GM19043 (cell line): ENCODE results near the gene OR6K2.
"Not testable (repeated sequence)": the region's sequence is repeated elsewhere in the genome, so short reads cannot be mapped to it uniquely, and the experiment has no call there.

Source experiments
- ATAC-seq: cut with Tn5 transposase; IDR thresholded peaks from one replicate; pipeline ENCODE4 v1.9.1; 2021; ENCODE audit warnings: low read depth; ENCODE audit not compliant: unreplicated experiment

The OR6K2 gene, protein sequence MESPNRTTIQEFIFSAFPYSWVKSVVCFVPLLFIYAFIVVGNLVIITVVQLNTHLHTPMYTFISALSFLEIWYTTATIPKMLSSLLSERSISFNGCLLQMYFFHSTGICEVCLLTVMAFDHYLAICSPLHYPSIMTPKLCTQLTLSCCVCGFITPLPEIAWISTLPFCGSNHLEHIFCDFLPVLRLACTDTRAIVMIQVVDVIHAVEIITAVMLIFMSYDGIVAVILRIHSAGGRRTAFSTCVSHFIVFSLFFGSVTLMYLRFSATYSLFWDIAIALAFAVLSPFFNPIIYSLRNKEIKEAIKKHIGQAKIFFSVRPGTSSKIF

DNA sequence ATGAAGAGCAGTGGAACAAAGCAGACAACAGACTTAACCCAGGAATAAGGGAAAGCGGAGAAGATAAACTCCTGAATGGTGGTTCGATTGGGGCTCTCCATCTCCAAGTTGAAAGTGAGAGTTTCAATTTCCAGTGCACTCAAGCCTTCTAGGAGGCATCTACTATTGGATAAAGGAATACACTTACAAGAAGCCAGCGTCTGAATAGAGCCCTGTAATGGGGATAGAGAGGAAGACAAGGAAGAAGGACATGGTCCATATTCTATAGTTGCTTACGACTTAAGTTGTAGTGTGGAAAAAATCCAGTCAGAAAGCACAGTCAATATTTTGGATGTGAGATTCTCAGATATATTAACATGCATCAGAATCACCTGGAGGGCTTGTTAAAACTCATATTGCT, at the start of gene OR6K2:
Gene OR6K2, minus strand, starts transcription at position 101 of the 400 bp plus-strand sequence. Its CDS starts 0 bp downstream, at position 101.
- no peak for ATAC-seq

DNA sequence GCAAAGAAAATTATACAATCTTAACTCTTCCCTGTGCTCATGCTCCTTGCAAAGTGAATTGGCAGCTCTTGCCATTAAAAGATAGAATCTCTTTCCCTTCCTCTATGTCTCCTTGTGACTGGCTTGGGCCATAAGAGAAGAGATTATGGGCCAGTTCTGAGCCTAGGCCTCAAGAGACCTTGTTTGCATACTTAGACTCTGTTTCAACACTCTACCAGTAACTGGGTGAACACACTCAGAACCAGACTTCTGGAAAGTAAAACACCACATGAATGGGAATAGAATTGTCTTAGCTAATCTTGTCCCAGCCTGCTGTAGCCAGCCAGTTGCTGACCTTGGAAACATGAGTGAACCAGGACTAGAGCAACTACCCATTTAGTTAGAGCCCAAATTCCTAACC, 35.4 kb upstream of the OR6K2 start:
- no peak for ATAC-seq

DNA sequence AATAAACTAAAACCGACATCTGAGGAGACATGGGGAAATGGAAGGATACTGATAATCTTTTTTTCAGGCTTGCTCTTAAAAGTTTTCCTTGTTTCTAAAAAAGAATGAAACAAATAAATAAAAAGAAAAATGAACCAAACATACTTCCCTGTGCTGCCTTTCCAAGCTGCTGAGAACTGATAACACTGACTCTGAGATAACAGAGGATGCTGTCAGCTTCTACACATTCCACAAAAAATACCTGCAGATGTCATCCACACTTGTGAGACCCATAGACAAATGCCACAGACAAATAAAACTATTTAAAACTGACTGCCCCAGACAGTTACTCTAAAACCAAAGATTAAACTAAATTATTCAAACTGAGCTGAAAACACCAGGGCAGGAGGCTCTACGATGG, 32.1 kb upstream of the OR6K2 start:
- ATAC-seq: no peak

DNA sequence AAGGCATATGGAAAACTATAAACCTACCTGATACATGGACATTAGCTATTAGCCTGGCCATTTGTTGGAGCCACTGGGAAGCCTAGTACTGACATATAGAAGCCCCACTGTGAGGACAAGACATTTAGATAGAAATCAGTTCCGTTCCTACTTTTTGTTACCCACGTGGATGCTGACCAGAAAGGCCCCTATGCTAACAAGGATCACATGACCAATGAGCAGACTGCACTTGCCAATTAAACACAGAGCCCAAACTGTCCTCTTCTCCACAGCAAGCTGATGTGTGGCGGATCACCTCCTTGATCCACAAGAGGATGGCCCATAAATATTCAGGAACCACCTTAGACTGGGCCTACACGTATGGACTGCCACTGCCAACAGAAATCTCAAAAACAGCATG, 31.3 kb upstream of the OR6K2 start:
- ATAC-seq: no peak

DNA sequence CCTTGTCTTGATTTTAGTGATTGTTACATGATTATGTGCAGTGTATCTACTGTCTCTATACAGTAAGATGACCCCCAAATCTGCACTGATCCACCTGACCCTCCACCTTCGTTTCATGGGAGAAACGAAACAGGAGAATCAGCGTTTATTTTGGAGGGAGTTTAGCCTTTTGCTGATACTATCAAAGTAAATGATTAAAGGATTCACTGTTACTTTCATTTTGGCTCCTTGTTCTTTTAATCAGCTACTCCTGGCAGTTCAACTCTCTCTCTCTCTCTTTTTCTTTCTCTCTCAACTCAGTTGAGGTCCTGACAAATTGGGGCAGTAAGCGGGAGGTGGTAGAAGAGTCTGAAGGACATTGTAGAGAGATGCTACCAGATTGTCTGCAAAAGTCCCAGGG, 30.0 kb upstream of the OR6K2 start:
- no peak for ATAC-seq

DNA sequence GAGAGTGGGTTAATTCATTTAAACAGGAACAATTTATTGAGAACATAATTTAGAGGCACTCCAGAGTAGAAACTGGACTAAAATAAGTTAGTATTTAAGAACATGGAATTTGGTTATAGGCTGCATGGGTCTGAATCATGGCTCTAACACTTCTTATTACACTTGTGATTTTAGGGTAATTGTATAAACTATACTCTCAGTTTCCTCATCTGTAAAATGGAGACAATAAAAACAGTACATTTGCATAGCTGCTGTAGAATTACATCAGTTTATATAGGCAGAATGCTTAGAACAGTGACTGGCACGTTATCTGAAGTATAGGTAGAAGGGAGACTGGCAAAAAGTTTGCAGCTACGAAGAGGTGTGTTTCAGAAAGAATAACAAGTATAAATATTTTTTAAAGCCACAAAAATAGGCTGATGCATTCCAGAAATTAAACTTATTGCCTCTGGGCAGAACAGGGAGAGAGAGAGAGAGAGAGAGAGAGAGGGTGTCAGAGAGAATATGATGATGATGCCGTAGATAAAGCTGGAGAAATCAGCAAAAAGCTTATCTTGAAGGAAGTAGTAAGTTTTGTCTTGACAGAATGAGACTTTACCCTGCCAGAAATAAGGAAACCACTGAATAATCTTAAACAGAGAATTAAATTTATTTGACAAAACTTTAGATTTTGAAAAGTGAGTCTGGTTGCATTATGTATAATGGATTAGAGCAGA, 28.2 kb upstream of the OR6K2 start:
- no peak for ATAC-seq

DNA sequence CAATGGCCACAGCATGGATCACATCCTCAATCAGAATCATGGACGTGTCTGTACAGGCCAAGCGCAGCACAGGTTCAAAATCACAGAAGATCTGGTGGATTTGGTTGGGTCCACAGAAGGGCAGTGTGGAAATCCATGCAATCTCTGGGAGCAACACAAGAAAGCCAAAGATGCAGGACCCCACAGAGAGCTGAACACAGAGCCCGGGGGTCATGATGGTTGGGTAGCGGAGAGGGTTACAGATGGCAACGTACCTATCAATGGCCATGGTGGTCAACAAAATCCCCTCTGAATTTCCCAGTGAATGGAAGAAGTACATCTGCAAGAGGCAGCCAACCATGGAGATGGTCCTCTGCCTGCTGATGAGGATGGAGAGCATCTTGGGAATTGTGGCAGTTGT, 24.0 kb upstream of the OR6K2 start:
- ATAC-seq: no peak

DNA sequence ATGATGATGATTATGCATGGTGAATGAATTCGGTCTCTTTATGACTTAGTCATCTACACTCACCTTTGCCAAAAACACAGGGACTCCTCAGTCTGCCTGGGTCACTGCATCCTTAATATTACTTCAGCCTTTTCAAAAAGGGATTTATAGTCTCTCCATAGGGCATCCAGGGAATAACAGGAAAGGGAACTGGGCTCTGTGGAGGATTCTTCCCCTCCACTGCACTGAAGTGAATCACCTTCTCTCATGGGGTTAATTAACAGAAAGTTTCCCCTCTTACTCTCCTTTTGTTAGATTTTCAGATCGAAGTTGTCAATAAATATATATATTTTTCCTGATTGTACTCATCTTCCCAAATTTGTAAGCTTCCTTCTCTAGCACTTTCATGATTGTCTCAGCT, 20.2 kb upstream of the OR6K2 start, which contains the start of gene OR6K3:
Gene OR6K3, minus strand, starts transcription at position 101 of the 400 bp plus-strand sequence. CDS start 2,605 bp downstream, outside the sequence.
- ATAC-seq: no peak

DNA sequence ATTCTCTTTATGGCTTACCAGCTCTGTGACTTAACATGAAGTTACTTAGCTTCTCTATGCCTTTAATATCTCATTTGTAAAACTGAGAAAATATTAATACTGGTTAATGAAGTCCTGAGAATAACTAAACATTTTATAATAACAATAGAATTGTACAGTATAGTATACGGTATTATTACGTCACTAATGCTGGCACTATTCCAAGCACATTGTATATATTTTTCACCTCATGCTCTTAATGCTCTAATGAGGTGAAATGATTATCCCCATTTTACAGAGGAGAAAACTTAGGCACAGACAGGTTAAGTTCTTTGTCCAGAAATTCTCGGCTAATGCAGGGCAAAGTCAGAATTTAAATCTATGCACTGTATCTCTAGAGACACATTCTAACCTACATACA, 19.2 kb upstream of the OR6K2 start:
- ATAC-seq: no peak

DNA sequence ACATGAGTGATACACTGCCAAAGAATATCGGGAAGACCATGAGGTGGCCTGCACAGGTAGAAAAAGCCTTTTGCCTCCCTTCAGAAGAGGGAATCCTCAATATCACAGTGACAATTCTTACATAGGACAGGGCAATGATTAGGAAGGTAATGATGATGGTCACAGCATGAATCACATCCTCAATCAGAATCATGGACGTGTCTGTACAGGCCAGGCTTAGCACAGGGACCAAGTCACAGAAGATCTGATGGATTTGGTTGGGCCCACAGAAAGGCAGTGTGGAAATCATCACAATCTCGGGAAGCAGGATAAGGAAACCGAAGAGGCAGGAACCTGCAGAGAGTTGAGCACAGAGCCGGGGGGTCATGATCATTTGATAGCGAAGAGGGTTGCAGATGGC, 16.9 kb upstream of the OR6K2 start:
- ATAC-seq: no peak

DNA sequence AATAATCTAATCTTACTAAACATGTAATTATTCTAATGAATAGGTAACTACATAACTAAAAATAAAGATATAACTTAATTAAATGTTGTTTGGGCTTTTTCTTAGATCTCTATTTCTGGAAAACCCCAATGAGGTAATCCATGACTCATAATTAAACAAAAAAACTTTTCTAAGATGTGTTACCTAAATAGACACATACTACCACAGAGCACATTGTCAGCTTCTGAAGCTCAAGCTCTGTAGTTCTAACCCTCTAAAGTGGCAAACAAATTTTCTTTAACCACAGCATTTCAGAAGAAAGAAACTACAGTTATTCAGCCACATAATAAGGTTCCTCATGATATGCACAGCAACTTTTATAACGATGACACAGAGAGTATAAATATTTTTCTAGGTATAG, 15.9 kb upstream of the OR6K2 start:
- no peak for ATAC-seq

DNA sequence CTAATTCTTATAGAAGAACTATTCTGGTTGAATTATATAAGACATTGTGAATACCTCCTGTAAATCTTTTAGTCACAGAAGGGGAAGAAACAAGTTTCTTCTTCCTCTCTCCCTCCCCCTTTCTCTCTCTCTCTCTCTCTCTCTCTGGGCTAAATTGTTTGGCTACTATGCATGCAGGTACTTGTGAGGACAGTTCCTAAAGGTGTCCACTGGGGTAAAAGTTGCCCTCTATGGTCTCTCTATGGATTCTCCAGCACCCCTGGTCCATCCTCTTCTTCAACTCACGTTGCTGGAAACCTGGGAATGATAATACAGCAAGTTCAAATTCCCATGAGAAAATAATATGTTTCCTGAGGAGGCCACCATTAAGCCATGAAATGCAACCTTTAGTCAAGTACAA, 14.3 kb upstream of the OR6K2 start:
- no peak for ATAC-seq

DNA sequence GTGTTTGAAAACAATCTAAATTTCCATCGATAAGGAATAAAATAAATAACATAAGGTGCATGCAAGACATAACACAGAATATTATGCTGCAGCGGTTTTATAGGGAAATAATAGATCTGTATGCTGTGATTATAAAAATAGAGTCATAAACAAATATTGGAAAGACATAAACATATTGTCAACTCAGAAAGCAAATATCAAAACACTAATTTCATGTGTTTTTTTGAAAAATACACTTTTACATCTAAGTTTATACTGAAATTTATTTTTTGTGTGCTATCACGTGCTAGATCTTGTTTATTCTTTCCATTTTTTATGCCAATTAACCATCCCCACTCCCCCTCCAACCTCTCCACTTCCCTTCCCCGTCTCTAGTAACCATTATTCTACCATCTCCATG, 10.6 kb upstream of the OR6K2 start:
- ATAC-seq: no peak

DNA sequence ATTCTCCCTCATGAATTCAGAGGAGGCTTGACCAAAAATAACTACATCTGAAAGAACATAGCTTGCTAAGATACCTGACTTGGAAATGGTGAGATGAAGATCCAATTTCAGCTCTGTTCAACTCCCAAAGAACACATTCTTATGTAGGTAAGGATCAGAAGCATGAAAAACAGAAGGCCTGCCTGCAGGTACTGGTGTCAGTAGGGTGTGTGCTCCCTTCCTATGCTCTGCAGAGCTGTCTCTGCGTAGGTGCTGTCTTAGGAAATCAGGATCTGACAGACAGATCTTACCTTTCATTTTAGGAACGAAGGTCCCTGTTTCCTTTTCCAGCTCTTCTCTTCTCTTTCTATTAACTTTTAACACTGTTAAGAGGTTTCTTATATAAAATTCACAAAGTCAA, 5.6 kb upstream of the OR6K2 start:
- no peak for ATAC-seq

DNA sequence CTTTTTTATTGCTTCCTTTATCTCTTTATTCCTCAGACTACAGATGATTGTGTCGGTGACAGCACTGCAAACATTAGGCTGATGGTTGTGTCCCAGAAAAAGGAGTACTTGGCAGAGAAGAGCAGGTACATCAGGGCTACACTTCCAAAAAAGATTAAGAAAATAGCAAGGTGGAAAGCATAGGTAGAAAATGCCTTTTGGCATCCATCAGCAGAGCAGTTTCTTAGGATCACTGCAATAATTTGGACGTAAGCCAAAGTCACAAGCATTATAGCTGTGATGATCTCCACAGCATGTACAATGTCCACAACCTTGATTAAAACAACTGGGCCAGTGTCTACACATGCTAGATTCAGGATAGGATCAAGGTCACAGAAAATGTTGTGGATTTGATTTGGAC, 5.9 kb downstream of the OR6K2 start:
- no peak for ATAC-seq

DNA sequence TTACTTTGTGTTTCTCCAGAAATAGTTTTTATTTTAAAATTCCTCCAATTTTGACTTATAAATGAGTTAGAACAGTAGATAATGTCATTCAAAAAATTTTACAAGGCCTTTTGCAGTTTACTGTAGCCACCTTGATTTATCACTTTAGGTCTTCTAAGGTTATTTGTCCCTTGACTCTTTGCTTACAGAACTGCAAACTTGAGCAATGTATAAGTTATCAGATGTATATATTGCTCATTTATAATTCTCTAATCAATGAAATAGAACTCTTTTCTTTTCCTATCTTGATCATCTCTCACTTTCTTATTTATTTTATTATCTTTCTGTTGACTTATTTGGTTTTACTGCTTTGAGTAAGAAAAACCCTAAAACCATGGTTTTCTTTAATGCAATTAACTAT, 8.1 kb downstream of the OR6K2 start:
- ATAC-seq: no peak

DNA sequence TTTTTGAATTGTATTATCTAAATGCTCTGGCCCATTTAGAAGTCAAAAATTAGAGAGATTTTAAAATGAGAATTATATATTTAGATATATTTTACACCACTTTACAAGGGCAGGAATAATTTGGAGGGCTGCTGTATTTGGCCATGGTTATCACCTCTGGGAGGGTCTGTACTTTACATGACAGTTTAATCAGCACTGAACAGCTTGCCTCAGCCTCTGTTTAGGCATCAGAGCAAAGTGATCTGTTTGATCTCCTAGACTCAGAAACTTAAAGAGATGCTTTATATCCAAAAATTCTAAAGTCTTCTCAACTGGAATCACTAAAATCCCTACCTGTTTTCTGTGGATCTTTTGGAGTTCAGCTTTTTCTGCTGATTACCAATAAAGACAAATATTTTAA, 8.5 kb downstream of the OR6K2 start:
- no peak for ATAC-seq

DNA sequence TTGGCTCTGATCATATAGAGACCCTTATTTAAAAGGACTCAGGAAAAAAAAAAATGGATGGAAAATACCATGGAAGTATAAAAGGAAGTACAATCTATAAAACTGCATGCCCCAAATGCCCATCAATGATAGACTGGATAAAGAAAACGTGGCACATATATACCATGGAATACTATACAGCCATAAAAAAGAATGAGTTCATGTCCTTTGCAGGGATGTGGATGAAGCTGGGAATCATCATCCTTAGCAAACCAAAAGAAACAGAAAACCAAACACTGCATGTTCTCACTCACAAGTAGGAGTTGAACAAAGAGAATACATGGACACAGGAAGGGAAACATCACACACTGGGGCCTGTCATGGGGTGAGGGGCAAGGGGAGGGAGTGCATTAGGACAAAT, 9.3 kb downstream of the OR6K2 start:
- not testable (repeated sequence) for ATAC-seq

DNA sequence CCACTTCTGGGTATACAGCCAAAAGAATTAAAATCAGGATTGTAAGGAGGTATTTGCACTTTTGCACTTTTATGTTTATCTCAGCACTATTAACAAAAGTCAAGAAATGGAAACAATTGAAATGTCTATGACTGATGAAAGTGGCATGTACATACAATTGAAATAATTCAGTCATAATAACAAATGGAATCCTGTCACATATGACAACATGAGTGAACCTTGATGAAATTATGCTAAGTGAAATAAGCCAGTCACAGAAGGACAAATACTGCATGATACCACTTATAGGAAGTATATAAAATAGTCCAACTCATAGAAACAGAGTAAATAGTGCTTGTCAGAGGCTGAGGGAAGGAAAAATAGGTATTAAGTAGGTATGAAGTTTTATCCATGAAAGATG, 10.6 kb downstream of the OR6K2 start:
- ATAC-seq: no peak

DNA sequence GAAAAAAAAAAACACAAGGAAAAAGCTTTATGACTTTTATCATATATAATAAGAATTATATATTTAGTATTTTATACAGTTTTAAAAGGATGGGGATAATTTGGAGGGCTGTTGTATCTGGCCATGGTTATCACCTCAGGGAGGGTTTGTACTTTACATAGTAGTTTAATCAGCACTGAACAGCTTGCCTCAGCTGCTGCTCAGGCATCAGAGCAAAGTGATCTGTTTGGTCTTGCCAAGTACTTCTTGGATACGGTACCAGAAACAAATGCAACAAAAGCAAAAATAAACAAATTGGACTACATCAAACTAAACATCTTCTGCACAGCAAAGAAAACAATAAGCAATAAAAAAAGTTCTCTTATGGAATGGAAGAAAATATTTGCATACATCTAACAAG, 11.3 kb downstream of the OR6K2 start:
- no peak for ATAC-seq

DNA sequence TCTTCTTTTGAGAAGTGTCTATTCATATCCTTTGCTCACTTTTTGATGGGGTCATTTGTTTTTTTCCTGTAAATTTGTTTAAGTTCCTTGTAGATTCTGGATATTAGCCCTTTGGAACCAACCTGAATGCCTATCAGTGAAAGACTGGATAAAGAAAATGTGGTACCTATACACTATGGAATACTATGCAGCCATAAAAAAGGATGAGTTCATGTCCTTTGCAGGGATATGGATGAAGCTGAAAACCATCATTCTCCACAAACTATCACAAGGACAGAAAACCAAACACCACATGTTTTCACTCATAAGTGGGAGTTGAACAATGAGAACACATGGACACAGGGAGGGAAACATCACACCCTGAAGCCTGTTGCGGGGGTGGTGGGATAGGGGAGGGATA, 12.1 kb downstream of the OR6K2 start:
- not testable (repeated sequence) for ATAC-seq

DNA sequence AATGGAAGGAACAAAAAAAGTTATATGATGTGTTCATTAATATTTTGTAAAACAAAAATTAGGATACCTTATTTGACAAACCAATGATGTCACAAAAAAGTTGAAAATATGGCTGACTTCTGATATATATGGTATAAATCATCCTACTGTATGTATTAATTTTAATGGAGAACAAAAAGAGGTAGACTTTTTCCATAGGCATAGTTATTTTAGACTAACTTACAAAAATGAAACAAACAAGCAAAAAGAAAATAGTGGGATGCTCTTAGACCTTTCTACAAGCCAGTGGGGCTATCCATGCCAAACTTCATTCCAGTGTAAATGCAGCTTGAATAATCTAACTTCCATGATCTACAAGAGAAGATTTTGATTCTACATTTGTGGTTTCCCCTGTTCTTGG, 13.4 kb downstream of the OR6K2 start:
- no peak for ATAC-seq
